Lower leg skin (tissue), 3 donors: ENCODE results near the gene EEFSEC.

Experiments used
- POLR2A ChIP-seq, 2 donors: fragments of 450-650 bp; IDR thresholded peaks; one replicate each; pipeline ENCODE4 v1.6.1; 2016 to 2017; ENCODE audit warnings: antibody characterized with exemption in 2 of 2, mild to moderate bottlenecking in 1 of 2, moderate library complexity in 1 of 2
- TF ChIP-seq, protein P1 (sequence below), 3 donors: fragments of 450-650 bp; IDR thresholded peaks; one replicate each; pipeline ENCODE4 v1.5.1; 2016; ENCODE audit warnings: antibody characterized with exemption in 3 of 3, mild to moderate bottlenecking in 3 of 3, moderate library complexity in 2 of 3

DNA sequence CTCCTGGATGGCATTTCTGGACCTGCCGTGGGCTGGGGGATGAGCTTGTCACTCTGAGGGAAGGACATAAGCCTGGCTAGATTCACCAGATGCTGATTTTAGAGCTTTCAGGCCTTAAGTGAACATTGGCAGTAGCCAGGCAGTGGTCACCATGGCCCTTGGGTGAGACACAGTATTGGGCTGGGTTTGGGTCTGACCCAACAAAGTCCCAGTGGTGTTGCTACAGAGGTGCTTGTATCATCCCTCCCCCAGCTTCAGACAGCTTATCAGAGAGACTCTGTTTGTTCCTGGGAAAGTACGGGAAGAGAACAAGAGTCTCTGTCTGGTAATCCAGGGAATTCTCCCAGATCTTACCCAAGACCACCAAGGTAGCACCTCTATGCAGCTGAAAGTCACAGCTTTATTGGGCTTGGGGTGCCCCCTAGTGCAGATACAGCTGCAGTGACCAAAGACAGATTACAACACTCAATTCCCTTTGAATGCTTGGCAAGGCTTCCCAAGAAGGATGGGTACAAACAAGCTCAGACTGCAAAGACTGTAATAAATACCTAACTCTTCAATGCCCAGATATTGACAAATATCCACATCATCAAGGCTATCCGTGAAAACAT lies 19.9 kb upstream of the EEFSEC start:
- TF ChIP-seq, protein P1, sequence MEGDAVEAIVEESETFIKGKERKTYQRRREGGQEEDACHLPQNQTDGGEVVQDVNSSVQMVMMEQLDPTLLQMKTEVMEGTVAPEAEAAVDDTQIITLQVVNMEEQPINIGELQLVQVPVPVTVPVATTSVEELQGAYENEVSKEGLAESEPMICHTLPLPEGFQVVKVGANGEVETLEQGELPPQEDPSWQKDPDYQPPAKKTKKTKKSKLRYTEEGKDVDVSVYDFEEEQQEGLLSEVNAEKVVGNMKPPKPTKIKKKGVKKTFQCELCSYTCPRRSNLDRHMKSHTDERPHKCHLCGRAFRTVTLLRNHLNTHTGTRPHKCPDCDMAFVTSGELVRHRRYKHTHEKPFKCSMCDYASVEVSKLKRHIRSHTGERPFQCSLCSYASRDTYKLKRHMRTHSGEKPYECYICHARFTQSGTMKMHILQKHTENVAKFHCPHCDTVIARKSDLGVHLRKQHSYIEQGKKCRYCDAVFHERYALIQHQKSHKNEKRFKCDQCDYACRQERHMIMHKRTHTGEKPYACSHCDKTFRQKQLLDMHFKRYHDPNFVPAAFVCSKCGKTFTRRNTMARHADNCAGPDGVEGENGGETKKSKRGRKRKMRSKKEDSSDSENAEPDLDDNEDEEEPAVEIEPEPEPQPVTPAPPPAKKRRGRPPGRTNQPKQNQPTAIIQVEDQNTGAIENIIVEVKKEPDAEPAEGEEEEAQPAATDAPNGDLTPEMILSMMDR (IDR thresholded peaks at IDR 0.05), result no peak
- no peak for TF ChIP-seq POLR2A (IDR thresholded peaks at IDR 0.05)
